Neural progenitor cell (in vitro differentiated cells): ENCODE results near the gene SEC22A. TPM values are rescaled to one million over a fixed set of nuclear protein-coding genes. Genes with fewer than 3 reads are reported as not detected.

Source experiments
- DNase-seq: peaks from one replicate; pipeline ENCODE4 v3.0.0-alpha.2; 2016; ENCODE audit warnings: low spot score
- H2AFZ ChIP-seq: fragments of 200-600 bp; sonication (generic); replicated peaks from 2 replicates; pipeline ENCODE4 v1.6.1; 2016; ENCODE audit warnings: antibody characterized with exemption
- H3F3A ChIP-seq: fragments of 200-600 bp; sonication (generic); 2 replicates; pipeline ENCODE4 v1.6.1; 2016; ENCODE audit warnings: antibody characterized with exemption, low read depth
- H3K27ac ChIP-seq: fragments of 200-600 bp; sonication (generic); 2 replicates; pipeline ENCODE4 v1.5.1; 2016; ENCODE audit warnings: mild to moderate bottlenecking
- H3K27me3 ChIP-seq: fragments of 200-600 bp; sonication (generic); 2 replicates; pipeline ENCODE4 v1.6.1; 2016; ENCODE audit warnings: mild to moderate bottlenecking, moderate library complexity
- H3K36me3 ChIP-seq: fragments of 200-600 bp; sonication (generic); 2 replicates; pipeline ENCODE4 v1.5.1; 2016
- H3K4me1 ChIP-seq: fragments of 200-600 bp; sonication (generic); 2 replicates; pipeline ENCODE4 v1.6.1; 2016; ENCODE audit warnings: mixed run types
- H3K4me2 ChIP-seq: fragments of 200-600 bp; sonication (generic); 2 replicates; pipeline ENCODE4 v1.6.1; 2016
- H3K4me3 ChIP-seq: fragments of 200-600 bp; sonication (generic); 2 replicates; pipeline ENCODE4 v1.5.1; 2016
- H3K79me2 ChIP-seq: fragments of 200-600 bp; sonication (generic); 2 replicates; pipeline ENCODE4 v1.6.1; 2016; ENCODE audit warnings: low read depth
- H3K9ac ChIP-seq: fragments of 200-600 bp; sonication (generic); 2 replicates; pipeline ENCODE4 v1.6.1; 2016
- H3K9me3 ChIP-seq: fragments of 200-600 bp; sonication (generic); 2 replicates; pipeline ENCODE4 v1.5.1; 2016; ENCODE audit warnings: low read depth
- H4K20me1 ChIP-seq: fragments of 200-600 bp; sonication (generic); 2 replicates; pipeline ENCODE4 v1.6.1; 2016; ENCODE audit warnings: low read depth
- H3K27ac Mint-ChIP-seq: 3 replicates; pipeline ENCODE4 v1.8.0; 2021; ENCODE audit warnings: mixed read lengths
- H3K27me3 Mint-ChIP-seq: 2 replicates; pipeline ENCODE4 v1.8.0; 2022; ENCODE audit warnings: low read depth, mild to moderate bottlenecking, inconsistent platforms, moderate library complexity, mixed read lengths; ENCODE audit not compliant: insufficient read depth
- H3K36me3 Mint-ChIP-seq: 3 replicates; pipeline ENCODE4 v1.8.0; 2021; ENCODE audit warnings: mixed read lengths
- H3K4me1 Mint-ChIP-seq: 3 replicates; pipeline ENCODE4 v1.8.0; 2021; ENCODE audit warnings: mixed read lengths
- H3K4me3 Mint-ChIP-seq: 3 replicates; pipeline ENCODE4 v1.8.0; 2021; ENCODE audit warnings: mild to moderate bottlenecking, moderate library complexity, mixed read lengths
- H3K9me3 Mint-ChIP-seq: 3 replicates; pipeline ENCODE4 v1.8.0; 2020; ENCODE audit warnings: mixed read lengths
- EZH2 ChIP-seq: fragments of 200-600 bp; sonication (generic); IDR thresholded peaks from 2 replicates; pipeline ENCODE4 v1.6.1; 2017; ENCODE audit warnings: antibody characterized with exemption, mild to moderate bottlenecking, moderate library complexity
- EZH2phosphoT487 ChIP-seq: fragments of 200-600 bp; sonication (generic); IDR thresholded peaks from 2 replicates; pipeline ENCODE4 v1.6.1; 2017; ENCODE audit warnings: antibody characterized with exemption
- total RNA-seq: library from RNA; depleted of rRNA; stranded (reverse); fragments of >200 nt; gene quantifications from 2 replicates; pipeline ENCODE4 v1.2.3, GENCODE V29; 2015; ENCODE audit warnings: low replicate concordance
- TF ChIP-seq, protein P1 (sequence below): fragments of 200-600 bp; sonication (generic); IDR thresholded peaks from 2 replicates; pipeline ENCODE4 v1.5.1; 2017; ENCODE audit warnings: antibody characterized with exemption, mild to moderate bottlenecking

SEC22A gene
- total RNA-seq, 1 donor from 2014 or later, result 26.4 TPM

DNA sequence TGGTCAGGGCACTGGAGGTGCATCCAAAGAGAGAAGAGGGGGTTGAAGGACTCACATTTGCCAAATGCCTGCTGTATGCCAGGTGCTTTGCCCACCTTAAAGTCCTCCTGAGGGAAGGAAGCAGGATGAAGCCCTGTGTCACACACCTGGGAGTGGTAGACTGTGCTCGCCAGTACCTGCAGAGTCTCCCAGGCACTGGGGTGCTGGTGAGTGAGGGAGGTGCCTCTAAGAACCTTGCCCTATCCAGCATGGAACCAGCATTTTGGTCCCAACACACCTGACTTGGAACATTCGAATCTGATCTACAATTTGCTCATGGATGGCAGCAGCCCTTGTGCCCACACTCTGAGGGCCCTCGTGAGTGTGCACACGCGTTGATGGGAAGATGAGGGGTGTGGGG lies 76.7 kb downstream of the SEC22A start:
- Histone ChIP-seq H3K4me2 (no peak overlapping the region), H3K4me3 (no peak overlapping the region), H3K4me1 (no peaks in the 10 kb centered on the region), H4K20me1 (peaks cover 5% of the 10 kb centered on the region), H3K79me2 (no peaks in the 10 kb centered on the region), H2AFZ (no peak overlapping the region), H3K9me3 (no peaks in the 10 kb centered on the region), H3K27ac (no peak overlapping the region), H3K9ac (no peak overlapping the region), H3K36me3 (no peaks in the 10 kb centered on the region), H3K27me3 (no peaks in the 10 kb centered on the region), H3F3A (no peaks in the 10 kb centered on the region)
- no peak overlapping the region for H3K4me3 Mint-ChIP-seq
- peaks cover 3% of the 10 kb centered on the region for H3K4me1 Mint-ChIP-seq
- H3K36me3 Mint-ChIP-seq, result no peaks in the 10 kb centered on the region
- peaks cover 6% of the 10 kb centered on the region for H3K27me3 Mint-ChIP-seq
- H3K9me3 Mint-ChIP-seq, result no peaks in the 10 kb centered on the region
- H3K27ac Mint-ChIP-seq, result no peak overlapping the region
- TF ChIP-seq, protein P1, sequence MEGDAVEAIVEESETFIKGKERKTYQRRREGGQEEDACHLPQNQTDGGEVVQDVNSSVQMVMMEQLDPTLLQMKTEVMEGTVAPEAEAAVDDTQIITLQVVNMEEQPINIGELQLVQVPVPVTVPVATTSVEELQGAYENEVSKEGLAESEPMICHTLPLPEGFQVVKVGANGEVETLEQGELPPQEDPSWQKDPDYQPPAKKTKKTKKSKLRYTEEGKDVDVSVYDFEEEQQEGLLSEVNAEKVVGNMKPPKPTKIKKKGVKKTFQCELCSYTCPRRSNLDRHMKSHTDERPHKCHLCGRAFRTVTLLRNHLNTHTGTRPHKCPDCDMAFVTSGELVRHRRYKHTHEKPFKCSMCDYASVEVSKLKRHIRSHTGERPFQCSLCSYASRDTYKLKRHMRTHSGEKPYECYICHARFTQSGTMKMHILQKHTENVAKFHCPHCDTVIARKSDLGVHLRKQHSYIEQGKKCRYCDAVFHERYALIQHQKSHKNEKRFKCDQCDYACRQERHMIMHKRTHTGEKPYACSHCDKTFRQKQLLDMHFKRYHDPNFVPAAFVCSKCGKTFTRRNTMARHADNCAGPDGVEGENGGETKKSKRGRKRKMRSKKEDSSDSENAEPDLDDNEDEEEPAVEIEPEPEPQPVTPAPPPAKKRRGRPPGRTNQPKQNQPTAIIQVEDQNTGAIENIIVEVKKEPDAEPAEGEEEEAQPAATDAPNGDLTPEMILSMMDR, result no peak
- TF ChIP-seq EZH2phosphoT487 (no peak), EZH2 (no peak)
- DNase-seq, result no peak

DNA sequence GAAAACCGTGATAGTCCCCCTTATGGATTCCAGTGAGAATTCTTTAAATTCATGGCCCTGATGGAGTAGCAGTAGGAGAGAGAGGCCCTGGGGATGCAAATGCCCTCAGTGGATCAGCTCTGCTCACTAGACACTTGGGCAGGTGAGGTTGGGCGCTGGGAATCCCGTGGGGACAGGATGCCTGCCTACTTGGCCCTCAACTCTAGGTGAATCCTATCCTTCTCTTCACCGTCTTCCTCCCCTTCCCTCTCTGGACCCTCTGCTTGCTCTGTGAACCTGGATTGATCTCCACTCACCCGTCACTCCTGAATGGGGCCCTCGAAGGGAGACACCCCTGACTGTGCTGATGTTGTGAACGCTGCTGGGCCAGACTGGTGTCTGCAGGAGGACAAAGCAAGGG lies 77.4 kb downstream of the SEC22A start:
- no peaks in the 10 kb centered on the region for H3K36me3 ChIP-seq
- no peak overlapping the region for H3K4me3 ChIP-seq
- no peak overlapping the region for H3K9ac ChIP-seq
- no peak overlapping the region for H3K27ac ChIP-seq
- H3K4me1 Mint-ChIP-seq, result peaks cover 3% of the 10 kb centered on the region
- DNase-seq, result no peak
- no peak overlapping the region for H3K27ac Mint-ChIP-seq
- TF ChIP-seq EZH2, result no peak
- no peak for TF ChIP-seq EZH2phosphoT487
- TF ChIP-seq, protein P1, result no peak
- peaks cover 5% of the 10 kb centered on the region for H4K20me1 ChIP-seq
- no peak overlapping the region for H2AFZ ChIP-seq
- peaks cover 6% of the 10 kb centered on the region for H3K27me3 Mint-ChIP-seq
- H3K36me3 Mint-ChIP-seq, result no peaks in the 10 kb centered on the region
- H3F3A ChIP-seq, result no peaks in the 10 kb centered on the region
- no peaks in the 10 kb centered on the region for H3K27me3 ChIP-seq
- no peak overlapping the region for H3K4me2 ChIP-seq
- no peaks in the 10 kb centered on the region for H3K9me3 Mint-ChIP-seq
- H3K9me3 ChIP-seq, result no peaks in the 10 kb centered on the region
- H3K4me3 Mint-ChIP-seq, result no peak overlapping the region
- no peaks in the 10 kb centered on the region for H3K4me1 ChIP-seq
- no peaks in the 10 kb centered on the region for H3K79me2 ChIP-seq

DNA sequence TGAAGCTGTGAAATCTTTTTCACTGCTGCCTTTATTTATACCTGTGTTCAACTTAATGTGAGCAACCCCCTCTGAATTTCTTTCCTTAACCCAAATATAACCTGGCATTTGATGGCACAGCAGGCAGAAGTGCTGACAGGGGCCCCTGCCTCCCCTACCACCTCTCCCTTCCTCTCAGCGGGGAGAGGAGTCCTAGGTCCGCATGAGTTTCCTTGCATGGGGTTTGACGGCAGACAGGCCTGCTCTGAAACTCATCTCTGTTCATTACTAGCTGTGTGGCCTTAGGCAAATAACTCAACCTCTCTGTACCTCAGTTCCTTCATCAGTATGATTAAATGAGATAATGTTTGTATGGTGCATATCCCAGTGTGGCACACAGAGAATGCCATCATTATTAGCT lies 79.7 kb downstream of the SEC22A start:
- Histone ChIP-seq H3F3A (no peaks in the 10 kb centered on the region), H4K20me1 (peaks cover 6% of the 10 kb centered on the region), H3K4me2 (no peak overlapping the region), H3K27ac (no peak overlapping the region), H2AFZ (no peak overlapping the region), H3K79me2 (no peaks in the 10 kb centered on the region), H3K27me3 (no peaks in the 10 kb centered on the region), H3K36me3 (no peaks in the 10 kb centered on the region), H3K4me3 (no peak overlapping the region), H3K9ac (no peak overlapping the region), H3K9me3 (no peaks in the 10 kb centered on the region), H3K4me1 (no peaks in the 10 kb centered on the region)
- Mint-ChIP-seq H3K36me3 (no peaks in the 10 kb centered on the region), H3K4me1 (peaks cover 3% of the 10 kb centered on the region), H3K27me3 (peaks cover 6% of the 10 kb centered on the region), H3K4me3 (no peak overlapping the region), H3K27ac (no peak overlapping the region), H3K9me3 (no peaks in the 10 kb centered on the region)
- TF ChIP-seq, protein P1, result no peak
- no peak for TF ChIP-seq EZH2phosphoT487
- no peak for TF ChIP-seq EZH2
- DNase-seq, result no peak
